ENCODE results near the gene AHCTF1.

- TF ChIP-seq CTCF (conservative IDR thresholded peaks at IDR 0.05 in 1 of 2, IDR thresholded peaks at IDR 0.05 in 1 of 2; ENCODE audit: low read depth in 1 of 2, low read length in 2 of 2) (no peak), EZH2 (IDR thresholded peaks at IDR 0.05; ENCODE audit: low read length, missing control alignments) (no peak)
These were observed 127.9 kb downstream of the AHCTF1 start for GRCh38 chr1:246803883-246804282.
